ENCODE results near the gene SHISA8.

SHISA8 gene

DNA sequence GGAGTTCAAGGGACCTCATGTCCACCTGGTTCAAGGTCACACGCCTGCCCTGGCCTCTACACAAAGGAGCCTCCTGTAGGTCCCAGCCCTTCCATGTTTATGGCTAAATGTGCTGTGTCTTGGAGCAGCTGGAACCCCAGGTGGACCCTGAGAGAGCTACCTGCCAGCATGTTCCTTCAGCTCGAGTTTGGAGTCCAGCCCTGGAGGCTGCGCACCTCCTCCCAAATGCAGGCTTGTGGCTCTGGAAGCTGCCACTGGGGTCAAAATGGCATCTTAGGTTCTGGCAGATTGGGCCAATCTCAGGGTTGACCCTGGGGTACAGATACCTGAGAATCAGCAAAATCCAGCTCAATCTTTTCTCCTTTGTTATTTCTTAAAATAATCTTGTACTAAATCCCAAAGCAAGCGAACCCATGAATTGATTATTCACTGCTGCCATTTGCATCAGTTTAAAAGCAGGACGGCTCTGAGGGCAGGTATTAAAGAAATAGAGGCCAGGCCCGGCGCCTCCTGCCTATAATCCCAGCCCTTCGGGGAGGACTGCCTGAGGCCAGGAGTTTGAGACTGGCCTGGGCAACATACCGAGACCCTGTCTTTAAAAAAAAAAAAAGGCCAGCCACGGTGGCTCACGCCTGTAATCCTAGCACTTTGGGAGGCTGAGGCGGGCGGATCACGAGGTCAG, 8.9 kb upstream of the SHISA8 start:
- Histone ChIP-seq H3K27me3 (ENCODE audit: insufficient read depth, low read length, poor library complexity) (no peaks in the 10 kb centered on the region), H3K36me3 (ENCODE audit: insufficient read depth, low read length) (peaks cover 10% of the 10 kb centered on the region; the same call in 1 of the 2 replicates), H3K4me2 (ENCODE audit: insufficient read depth, low read length) (no peak overlapping the region), H3K9ac (ENCODE audit: low read depth, low read length) (no peak overlapping the region), H3K4me3 (ENCODE audit: low read depth in 1 of 2, low read length in 2 of 2) (no peak overlapping the region), H3K9me3 (ENCODE audit: insufficient read depth, low read length, severe bottlenecking) (no peaks in the 10 kb centered on the region), H3K4me1 (ENCODE audit: insufficient read depth, low read length) (no peaks in the 10 kb centered on the region), H3K79me2 (ENCODE audit: insufficient read depth, low read length) (no peaks in the 10 kb centered on the region), H3K27ac (ENCODE audit: low read length) (no peak overlapping the region), H4K20me1 (ENCODE audit: insufficient read depth, low read length) (peaks cover 10% of the 10 kb centered on the region), H2AFZ (ENCODE audit: low read depth, low read length) (no peak overlapping the region)
- TF ChIP-seq, protein P1, sequence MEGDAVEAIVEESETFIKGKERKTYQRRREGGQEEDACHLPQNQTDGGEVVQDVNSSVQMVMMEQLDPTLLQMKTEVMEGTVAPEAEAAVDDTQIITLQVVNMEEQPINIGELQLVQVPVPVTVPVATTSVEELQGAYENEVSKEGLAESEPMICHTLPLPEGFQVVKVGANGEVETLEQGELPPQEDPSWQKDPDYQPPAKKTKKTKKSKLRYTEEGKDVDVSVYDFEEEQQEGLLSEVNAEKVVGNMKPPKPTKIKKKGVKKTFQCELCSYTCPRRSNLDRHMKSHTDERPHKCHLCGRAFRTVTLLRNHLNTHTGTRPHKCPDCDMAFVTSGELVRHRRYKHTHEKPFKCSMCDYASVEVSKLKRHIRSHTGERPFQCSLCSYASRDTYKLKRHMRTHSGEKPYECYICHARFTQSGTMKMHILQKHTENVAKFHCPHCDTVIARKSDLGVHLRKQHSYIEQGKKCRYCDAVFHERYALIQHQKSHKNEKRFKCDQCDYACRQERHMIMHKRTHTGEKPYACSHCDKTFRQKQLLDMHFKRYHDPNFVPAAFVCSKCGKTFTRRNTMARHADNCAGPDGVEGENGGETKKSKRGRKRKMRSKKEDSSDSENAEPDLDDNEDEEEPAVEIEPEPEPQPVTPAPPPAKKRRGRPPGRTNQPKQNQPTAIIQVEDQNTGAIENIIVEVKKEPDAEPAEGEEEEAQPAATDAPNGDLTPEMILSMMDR (IDR thresholded peaks at IDR 0.05; ENCODE audit: borderline replicate concordance, extremely low read depth, low read length, poor library complexity, severe bottlenecking): no peak
- TF ChIP-seq EZH2 (IDR thresholded peaks at IDR 0.05; ENCODE audit: borderline replicate concordance, low read depth, low read length, severe bottlenecking): no peak
- ATAC-seq (ENCODE audit: insufficient read depth, low read depth) (no peak), DNase-seq (no peak)

DNA sequence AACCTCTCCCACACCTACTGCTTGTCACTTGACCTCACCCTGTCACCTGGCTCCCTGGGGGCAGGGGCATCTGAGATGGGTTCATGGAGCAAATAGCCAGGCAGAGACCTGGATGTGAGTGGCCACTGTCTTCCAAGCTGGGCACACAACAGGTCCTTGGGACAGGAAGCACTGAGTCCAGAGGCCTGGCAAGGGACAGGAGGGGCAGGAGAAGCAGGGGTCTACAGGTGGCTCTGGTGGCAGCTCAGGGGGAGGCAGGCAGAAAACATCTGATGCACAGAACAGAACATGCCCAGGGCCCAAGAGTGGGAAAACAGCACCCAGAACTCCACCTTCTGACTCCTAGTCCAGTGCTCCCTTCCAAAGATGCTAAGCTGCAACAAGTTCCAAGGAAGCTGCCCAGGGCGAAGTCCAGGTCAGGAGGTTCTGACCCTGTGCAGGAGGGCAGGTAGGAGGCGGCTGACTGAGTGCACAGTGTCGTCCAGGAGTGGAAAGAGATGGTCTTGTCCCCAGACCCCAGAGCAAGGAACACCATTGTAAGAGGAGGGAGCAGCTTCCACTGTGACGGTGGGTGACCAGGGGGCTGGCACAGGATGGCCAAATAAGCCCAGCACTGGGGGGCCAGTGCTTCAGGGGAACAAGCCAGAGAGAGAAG, 8.2 kb upstream of the SHISA8 start:
- H3K4me3 ChIP-seq (ENCODE audit: low read depth in 1 of 2, low read length in 2 of 2): no peak overlapping the region
- no peaks in the 10 kb centered on the region for H3K4me1 ChIP-seq (ENCODE audit: insufficient read depth, low read length)
- no peak overlapping the region for H3K4me2 ChIP-seq (ENCODE audit: insufficient read depth, low read length)
- TF ChIP-seq, protein P1 (IDR thresholded peaks at IDR 0.05; ENCODE audit: borderline replicate concordance, extremely low read depth, low read length, poor library complexity, severe bottlenecking): no peak
- TF ChIP-seq EZH2 (IDR thresholded peaks at IDR 0.05; ENCODE audit: borderline replicate concordance, low read depth, low read length, severe bottlenecking): no peak
- no peak overlapping the region for H3K9ac ChIP-seq (ENCODE audit: low read depth, low read length)
- ATAC-seq (ENCODE audit: insufficient read depth, low read depth): no peak
- H3K9me3 ChIP-seq (ENCODE audit: insufficient read depth, low read length, severe bottlenecking): no peaks in the 10 kb centered on the region
- H3K79me2 ChIP-seq (ENCODE audit: insufficient read depth, low read length): no peaks in the 10 kb centered on the region
- H3K27ac ChIP-seq (ENCODE audit: low read length): no peak overlapping the region
- peaks cover 6% of the 10 kb centered on the region for H4K20me1 ChIP-seq (ENCODE audit: insufficient read depth, low read length)
- H3K36me3 ChIP-seq (ENCODE audit: insufficient read depth, low read length): peaks cover 10% of the 10 kb centered on the region; the same call in 1 of the 2 replicates
- no peaks in the 10 kb centered on the region for H3K27me3 ChIP-seq (ENCODE audit: insufficient read depth, low read length, poor library complexity)
- no peak for DNase-seq
- no peak overlapping the region for H2AFZ ChIP-seq (ENCODE audit: low read depth, low read length)

DNA sequence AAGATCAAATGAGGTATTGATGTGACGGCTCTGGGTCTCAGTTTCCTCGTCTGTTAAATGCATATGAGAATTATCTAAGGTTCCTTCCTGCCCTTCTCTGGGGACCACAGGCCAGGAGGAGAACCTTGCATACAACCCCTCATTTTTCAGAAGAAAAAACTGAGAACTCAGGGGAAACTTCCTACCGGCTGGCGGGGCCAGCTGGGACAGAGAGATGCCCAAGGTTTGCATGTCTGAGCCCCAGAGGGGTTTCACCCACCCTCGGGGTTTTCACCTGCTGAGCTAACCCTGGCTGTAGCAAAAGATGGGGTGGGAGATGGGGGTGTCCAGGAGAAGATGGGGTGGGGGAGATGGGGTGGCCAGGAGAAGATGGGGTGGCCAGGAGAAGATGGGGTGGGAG, 7.5 kb upstream of the SHISA8 start:
- TF ChIP-seq, protein P1 (IDR thresholded peaks at IDR 0.05; ENCODE audit: borderline replicate concordance, extremely low read depth, low read length, poor library complexity, severe bottlenecking): no peak
- no peak for TF ChIP-seq EZH2 (IDR thresholded peaks at IDR 0.05; ENCODE audit: borderline replicate concordance, low read depth, low read length, severe bottlenecking)
- Histone ChIP-seq H3K27ac (ENCODE audit: low read length) (no peak overlapping the region), H3K4me1 (ENCODE audit: insufficient read depth, low read length) (no peaks in the 10 kb centered on the region), H2AFZ (ENCODE audit: low read depth, low read length) (no peak overlapping the region), H3K9ac (ENCODE audit: low read depth, low read length) (no peak overlapping the region), H3K79me2 (ENCODE audit: insufficient read depth, low read length) (no peaks in the 10 kb centered on the region), H3K4me3 (ENCODE audit: low read depth in 1 of 2, low read length in 2 of 2) (no peak overlapping the region), H4K20me1 (ENCODE audit: insufficient read depth, low read length) (peaks cover 6% of the 10 kb centered on the region; the same call in 1 of the 2 replicates), H3K4me2 (ENCODE audit: insufficient read depth, low read length) (no peak overlapping the region), H3K36me3 (ENCODE audit: insufficient read depth, low read length) (peaks cover 6% of the 10 kb centered on the region; the same call in 1 of the 2 replicates), H3K9me3 (ENCODE audit: insufficient read depth, low read length, severe bottlenecking) (no peaks in the 10 kb centered on the region), H3K27me3 (ENCODE audit: insufficient read depth, low read length, poor library complexity) (no peaks in the 10 kb centered on the region)
- ATAC-seq (ENCODE audit: insufficient read depth, low read depth) (no peak), DNase-seq (no peak)

All from DND-41 (cell line).